Endometrial microvascular endothelial cells (primary cell): ENCODE data around the gene XYLT1. TPM values are rescaled to one million over a fixed set of nuclear protein-coding genes. Genes with fewer than 3 reads are reported as not detected.
"Not testable (repeated sequence)": the region's sequence is repeated elsewhere in the genome, so short reads cannot be mapped to it uniquely, and the experiment has no call there.

Experiments used
- in situ Hi-C: cut with HindIII; loops from 2 replicates; pipeline ENCODE4 v1.10.0; 2017; ENCODE audit warnings: low sequenced_read_pairs, low pct_unique_long_range_greater_than_20kb; ENCODE audit errors: inconsistent ontology term
- total RNA-seq: library from RNA; depleted of rRNA; stranded (reverse); fragments of >200 nt; gene quantifications from one replicate; pipeline ENCODE4 v1.2.3, GENCODE V29; 2015; ENCODE audit errors: inconsistent ontology term

The XYLT1 gene
- total RNA-seq, result 0.09 TPM

GRCh38 chr16:17470908-17471718 is at the start of gene XYLT1:
Gene XYLT1, minus strand, starts transcription at chr16:17470960. Its CDS starts 164 bp downstream, at chr16:17470796.
- in situ Hi-C loops, result no loop called here

GRCh38 chr16:17520111-17520510 is 49.4 kb upstream of the XYLT1 start:
- in situ Hi-C loops, result no loop called here

- in situ Hi-C loops, result no loop called here
Measured at GRCh38 chr16:17519101-17519955, 48.6 kb upstream of the XYLT1 start.

- in situ Hi-C loops, result no loop called here
Measured at GRCh38 chr16:17518441-17518840, 47.7 kb upstream of the XYLT1 start.

- in situ Hi-C loops, result no loop called here
Measured at GRCh38 chr16:17515421-17516210, 44.9 kb upstream of the XYLT1 start.

GRCh38 chr16:17512636-17513220 is 42.0 kb upstream of the XYLT1 start:
- in situ Hi-C loops, result no loop called here

GRCh38 chr16:17511340-17511739 is 40.6 kb upstream of the XYLT1 start:
- in situ Hi-C loops, result no loop called here

GRCh38 chr16:17510567-17510966 is 39.8 kb upstream of the XYLT1 start:
- in situ Hi-C loops, result no loop called here

- in situ Hi-C loops, result no loop called here
Measured at GRCh38 chr16:17509194-17509593, 38.4 kb upstream of the XYLT1 start.

- in situ Hi-C loops, result no loop called here
Measured at GRCh38 chr16:17508303-17508702, 37.5 kb upstream of the XYLT1 start.

GRCh38 chr16:17507516-17507915 is 36.8 kb upstream of the XYLT1 start:
- in situ Hi-C loops, result not testable (repeated sequence)

- in situ Hi-C loops, result not testable (repeated sequence)
Measured at GRCh38 chr16:17505828-17506227, 35.1 kb upstream of the XYLT1 start.

GRCh38 chr16:17504050-17504449 is 33.3 kb upstream of the XYLT1 start:
- in situ Hi-C loops, result no loop called here

- in situ Hi-C loops, result no loop called here
Measured at GRCh38 chr16:17503331-17503730, 32.6 kb upstream of the XYLT1 start.

- in situ Hi-C loops, result no loop called here
Measured at GRCh38 chr16:17501321-17501720, 30.6 kb upstream of the XYLT1 start.

- in situ Hi-C loops, result no loop called here
Measured at GRCh38 chr16:17499223-17499902, 28.6 kb upstream of the XYLT1 start.

GRCh38 chr16:17497648-17498047 is 26.9 kb upstream of the XYLT1 start:
- in situ Hi-C loops, result no loop called here

GRCh38 chr16:17496891-17497290 is 26.1 kb upstream of the XYLT1 start:
- in situ Hi-C loops, result no loop called here
